GM18519 (cell line): Measurements from ENCODE around the gene IL21R.

Experiments used
- ATAC-seq: cut with Tn5 transposase; IDR thresholded peaks from one replicate; pipeline ENCODE4 v1.9.1; 2021; ENCODE audit warnings: mild to moderate bottlenecking, moderate library complexity; ENCODE audit not compliant: unreplicated experiment, low FRiP score

The IL21R gene

DNA sequence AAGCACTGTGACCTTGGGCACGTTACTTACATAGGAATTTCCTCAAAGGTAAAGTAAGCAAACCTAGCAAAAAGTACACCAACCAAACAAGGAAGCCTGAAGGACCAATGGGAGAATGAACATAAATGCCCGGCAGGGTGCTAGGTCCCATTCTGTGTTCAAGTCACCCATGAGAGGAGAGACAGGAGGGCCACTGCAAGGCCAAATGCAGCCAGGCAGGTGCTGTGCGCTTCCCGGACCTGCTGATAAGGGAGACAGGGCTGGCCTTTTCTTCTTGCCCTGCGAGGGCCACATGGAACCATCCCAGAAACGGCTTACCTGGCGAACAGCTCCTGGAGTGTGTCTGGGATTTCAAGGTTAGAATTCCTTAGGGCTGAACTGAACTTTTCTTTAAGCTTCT is 78.8 kb downstream of the IL21R start:
- ATAC-seq: no peak

DNA sequence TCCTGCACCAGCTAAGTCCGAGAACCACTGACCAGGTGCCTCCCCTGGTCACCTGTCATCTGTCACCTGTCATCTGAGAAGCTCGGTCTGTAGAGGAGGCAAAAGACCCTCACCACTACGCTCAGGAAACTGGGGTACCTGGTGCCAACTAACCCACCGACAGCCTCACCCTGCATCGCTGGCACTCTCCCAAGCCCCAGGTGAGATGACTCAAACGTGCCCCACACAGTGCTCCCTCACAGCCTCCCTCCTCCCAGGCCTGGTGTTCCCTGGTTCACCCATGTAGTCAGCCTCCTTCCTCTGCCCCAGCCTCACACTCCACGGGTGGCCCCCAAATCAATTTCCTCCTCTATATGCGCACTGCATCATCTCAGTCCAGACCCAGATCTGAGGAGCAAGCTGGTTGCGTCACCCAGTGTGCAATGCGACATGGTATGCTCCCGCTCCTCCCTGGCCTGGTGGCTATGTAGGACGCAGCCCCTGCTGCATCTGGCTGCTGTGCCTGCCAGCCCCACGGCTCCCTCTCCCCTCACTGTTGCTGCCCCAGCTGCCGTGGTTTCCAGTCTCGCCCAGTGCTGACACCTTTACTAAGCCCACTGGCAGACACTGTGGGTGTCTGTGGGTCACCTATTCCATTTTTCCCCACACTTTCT is 79.4 kb downstream of the IL21R start:
- no peak for ATAC-seq

DNA sequence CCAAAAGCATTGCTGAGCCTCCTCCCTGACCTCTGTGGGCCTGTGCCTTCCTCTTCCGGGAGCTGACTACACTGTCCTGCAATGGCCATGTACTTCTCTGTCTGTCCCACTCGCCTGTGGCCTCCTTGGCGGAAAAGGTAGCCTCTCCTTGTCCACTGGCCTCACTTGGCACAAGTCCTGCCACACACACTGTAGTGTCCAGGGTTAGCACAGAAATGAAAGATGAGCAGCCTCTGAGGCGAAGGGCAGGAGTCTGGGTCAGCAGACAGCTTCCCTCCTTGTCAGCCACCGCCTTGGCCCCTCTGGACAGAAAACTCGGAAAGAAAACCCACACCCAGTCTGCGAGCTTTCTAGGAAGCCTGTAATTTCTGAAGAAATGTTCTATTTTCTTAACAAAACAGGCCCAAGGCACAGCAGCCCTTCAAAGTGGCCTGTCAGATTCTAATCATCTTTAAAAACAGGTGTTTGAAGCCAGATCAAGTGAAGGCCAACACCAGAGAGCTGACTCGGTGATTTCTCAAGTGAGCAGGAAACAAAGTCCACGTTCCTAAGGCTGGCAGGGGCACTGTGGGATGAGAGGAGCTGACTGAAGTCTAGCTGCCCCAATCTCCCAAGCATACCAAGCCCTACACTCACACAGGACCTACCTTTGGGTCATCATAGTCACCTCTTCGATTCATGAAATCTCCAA is 80.6 kb downstream of the IL21R start:
- ATAC-seq: no peak

DNA sequence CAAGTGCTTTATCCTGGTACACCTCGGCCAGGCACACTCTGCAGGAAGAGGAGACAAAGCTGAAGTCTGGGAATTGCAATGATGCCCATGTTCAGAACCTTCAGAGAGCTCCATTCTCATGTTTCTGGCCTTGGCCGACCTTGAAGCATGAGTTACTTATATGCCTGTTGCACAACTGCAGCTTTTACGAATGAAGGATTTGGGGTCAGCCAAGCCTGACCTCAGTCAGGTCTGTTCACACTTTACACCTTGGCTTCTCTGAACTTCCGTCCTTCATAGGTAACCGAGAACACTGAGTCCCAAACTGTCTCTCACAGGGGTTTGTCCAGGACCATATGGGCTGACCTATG is 81.1 kb downstream of the IL21R start:
- no peak for ATAC-seq

DNA sequence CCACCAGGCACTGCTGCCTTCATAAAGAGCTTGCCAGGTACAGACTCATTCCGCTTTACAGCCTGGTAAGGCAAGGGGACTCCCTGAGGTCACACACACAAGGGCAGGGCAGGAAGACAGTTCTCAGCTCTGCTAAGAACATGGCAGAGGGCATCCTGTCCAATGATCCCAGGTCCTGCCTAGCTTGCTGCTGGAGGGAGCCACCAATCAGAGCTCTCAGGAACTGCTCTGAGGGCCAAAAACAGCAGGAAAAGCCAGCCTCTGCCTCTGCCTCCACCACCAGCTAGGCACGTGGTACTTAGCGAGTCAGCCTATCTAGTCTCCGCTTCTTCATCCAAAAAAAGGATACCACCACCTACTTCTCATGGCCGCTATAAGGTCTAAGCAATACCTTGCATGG is 81.7 kb downstream of the IL21R start:
- ATAC-seq: no peak

DNA sequence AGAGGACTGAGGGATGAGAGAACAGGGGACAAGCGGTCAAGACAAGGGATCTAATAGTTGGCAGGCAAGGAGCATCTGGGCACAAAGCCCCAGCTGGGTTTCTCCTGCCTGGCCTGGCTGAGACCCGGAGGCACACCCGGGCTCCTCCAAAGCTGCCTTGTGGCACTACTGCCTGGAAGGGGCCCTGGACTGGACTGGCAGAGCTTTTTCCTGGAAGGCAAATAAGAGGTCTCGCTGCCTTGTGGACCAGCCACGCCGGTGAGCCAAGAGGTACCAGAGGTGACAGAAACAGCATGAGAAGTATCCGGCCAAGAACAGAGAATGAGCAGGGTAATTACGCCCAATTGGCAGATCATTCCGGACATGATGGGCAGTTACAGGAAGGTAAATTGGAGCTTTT is 83.2 kb downstream of the IL21R start:
- ATAC-seq: no peak

DNA sequence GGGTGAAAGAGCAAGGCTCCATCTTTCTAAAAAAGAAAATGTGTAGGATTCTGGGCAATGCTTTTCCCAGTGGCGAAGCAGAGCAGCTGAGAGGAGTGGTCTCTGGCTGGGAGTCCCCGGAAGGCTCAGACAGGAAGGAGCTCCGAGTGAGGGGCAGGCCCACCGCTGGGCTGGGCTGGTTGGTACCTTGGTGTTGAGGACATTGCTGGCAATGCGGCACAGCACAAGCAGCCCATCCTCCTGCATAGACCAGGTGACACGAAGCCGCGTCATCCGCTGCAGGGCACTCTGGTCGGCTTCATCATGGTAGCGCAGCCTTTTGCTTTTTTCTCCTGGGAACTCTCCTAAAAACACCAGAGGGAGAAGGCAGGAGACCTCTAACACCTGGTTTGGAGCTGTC is 83.8 kb downstream of the IL21R start:
- no peak for ATAC-seq

DNA sequence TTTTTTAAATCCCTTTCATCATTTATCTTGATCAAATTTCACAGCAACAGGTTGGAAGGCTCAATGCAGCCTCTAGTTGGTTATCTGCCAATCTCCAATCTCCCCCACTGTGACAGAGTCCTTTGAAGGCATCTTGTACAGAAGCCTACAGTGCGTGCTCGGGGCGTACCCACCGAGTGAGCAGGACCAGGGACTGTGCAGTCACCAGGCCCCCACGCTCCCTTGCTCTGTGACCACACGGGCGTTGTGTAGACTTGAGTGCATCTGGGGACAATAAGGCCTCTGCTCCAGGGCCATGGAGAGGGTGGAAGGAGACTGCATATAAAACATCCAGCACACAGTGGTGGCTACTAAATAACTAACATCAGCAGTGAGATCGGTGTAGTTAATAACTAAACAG is 84.4 kb downstream of the IL21R start:
- no peak for ATAC-seq

DNA sequence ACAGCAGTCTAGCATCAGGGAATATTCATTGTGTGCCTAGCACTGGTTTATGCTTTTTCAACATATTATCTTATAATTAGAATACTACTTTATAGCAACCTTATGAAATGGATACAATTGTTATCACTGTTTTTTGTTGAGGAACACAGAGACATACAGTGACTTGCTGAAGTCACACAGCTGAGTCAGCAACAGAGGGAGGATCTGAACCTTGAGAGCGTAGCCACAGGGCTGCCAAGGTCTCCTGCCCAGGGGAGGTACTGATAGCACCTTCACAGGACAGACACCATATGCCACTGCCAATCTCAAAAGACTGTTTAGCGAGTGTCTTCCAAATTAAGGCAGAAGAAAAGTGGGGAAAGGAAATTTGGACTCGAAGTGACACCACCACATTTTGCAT is 84.8 kb downstream of the IL21R start:
- no peak for ATAC-seq

DNA sequence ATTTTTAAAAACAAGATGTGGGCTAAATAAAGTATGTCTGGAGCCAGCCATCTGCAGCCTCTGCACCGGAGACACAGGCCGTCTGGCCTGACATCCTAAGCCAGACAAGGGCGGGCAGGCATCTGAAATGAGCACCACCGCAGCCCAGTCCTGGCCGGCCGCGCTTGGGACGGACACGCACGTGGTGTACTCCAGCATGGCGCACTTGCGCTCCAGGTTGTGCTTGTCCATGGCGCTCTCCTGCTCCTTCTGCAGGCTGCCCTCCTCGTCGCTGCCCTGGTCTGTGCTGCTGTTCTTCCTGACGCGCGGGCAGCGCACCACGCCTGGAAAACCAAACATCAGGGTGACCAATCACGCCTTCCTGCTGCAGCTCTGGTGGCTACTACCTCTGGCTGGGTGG is 87.4 kb downstream of the IL21R start:
- ATAC-seq: no peak

DNA sequence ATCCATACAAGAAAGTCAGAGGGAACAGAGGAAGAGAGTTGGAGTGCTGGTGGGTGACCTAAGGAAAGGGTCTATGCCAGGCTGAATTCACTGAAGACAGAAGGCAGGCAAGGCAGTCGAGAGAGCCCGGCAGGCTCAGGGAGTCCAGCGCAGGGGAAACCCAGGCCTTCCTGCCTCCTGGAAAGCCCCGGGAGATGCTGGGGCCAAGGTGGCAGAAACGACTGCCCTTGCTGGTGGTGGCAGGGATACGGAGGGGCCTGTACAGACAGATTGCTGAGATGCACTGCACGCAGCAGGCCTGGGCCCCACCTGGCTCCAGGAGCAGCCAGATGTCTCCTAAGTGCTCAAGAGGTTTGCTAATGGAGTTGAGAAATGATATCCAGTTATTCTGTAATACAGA is 87.9 kb downstream of the IL21R start:
- ATAC-seq: no peak

DNA sequence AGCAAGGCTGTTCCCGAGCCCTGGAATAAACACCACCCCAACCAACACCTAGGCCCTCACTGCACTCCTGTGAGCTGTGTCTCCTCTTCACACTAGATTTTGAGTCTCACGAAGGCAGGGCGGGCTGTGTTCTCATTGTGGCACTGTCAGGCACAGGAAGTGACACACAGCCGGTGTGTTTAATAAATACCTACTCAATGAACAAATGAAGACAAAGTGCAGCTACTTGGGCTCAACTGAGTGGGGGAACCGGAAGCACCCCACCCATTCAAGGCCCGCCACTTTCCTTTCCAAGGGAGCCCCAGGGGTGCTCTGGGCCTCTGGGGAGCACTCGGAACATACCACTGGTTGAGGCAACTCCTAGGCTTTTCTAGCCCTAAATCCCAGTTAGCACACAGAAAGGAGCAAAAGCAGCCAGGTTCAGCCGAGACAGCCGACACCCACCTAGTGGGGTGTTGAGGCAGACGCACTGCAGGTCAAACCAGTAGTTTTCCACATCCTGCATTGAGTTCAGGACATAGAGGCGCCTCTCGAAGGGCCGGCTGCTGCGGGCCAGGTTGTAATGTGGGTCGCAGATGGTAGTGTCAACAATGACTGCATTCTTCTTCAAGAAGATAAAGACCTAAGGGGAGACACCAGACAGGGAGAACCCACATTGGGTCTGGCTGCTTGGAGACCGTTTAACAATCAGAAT is 90.1 kb downstream of the IL21R start:
- no peak for ATAC-seq

DNA sequence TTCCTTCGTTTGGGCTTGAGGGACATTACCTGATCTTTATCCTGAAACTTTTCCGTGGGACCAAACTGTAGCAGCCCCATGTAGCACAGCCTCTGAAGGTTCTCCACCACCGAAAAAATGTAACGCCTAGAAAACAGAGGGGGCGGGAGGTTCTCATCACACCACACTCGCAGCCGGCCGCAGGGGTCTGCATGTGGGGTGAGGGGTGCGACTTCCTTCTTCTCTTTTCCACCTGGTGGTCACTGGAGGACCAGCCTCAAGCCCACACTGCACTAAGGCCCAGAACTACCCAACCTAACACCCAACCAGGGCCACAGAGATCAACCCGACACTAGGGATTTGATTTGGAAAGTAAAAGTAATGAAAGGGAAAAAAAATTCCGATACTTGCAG is 90.6 kb downstream of the IL21R start:
- no peak for ATAC-seq

DNA sequence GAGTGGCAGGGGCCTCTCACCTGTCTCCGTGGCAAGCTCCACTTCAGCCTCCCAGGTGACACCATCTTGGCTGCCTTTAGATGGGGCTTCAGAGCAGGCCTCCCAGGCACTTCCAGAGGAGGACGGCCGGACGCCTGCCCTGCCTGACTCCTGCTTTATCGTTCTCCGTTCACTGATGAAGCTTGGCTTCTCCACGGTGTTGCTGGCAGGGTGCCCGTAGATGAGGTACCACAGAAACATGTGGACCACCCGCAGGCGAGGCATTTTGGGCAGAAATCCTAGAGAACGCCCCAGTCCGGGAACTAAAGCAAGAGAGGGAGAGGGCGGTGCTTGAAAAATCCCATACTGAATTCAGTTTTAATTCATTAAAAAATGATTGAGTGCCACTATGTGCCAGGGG is 93.2 kb downstream of the IL21R start:
- ATAC-seq: no peak

DNA sequence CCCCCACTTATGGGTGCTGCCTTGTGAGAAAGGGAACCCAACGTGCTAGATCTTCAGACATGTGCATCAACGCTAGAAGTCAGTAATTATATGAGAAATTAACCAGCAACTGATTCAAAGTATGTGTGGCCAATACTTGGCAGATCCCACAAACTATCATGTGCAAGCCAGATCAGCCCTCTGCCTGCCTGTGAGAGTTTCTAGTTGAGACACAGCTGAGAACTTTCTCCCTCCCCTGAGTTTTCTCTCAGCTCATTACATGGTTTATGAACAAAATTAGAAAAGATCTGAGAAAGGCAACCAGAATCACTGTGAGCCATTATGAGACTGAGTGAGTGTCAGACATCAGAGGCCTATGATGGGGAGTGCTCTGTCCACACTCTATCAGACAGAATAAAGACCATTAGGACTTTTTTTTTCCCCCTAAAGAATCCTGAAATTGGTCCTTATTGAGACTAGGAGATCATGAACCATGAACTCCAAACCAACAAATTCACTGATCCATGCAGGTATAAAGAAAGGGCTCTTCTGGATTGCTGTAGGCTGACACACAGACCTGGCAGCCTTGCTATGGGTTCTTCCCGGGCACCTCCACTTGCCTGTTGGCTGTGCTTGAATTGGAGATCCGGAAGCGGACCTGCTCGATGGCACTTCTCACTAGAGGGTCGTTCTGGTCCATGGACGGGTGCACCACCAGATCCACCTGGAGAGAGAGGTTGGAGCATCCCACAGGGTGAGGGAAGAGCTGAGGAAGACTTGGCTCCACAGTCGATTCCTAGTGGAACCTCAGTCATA is 96.3 kb downstream of the IL21R start:
- no peak for ATAC-seq

DNA sequence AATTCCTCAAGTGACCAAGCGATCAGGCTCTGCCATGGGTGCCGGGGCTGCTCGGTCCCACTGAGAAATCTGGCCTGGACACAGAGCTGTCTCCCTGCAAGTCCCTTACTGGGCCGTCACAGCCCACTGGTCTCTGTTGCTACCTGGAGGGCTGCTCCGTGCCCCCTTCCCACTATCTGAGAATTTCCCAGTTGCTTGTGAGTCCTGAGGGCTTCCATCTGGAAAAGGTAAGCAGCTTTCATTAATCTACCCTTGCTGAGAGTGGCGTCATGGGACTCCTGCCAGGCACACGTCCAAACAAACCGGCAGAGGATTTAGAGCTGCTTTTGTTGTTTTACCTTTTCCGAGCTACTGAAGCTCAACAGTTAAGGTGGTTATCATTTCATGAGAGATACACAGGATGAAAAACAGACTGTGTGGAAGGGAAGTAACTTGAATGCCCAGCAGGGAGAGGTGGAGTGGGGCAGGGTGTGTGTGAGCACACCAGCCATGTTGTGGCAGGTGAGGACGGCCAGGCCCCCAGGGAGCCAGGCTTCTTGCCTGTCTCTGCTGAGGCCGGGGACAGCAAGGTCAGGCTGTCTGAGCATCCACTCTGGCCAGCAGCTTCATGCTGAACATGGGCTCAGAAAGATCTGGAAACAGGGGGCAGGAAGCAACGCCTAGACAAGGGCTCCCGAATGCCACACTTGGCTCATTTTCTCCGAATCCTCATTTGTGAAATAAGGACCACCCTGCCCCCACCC is 97.1 kb downstream of the IL21R start:
- no peak for ATAC-seq

DNA sequence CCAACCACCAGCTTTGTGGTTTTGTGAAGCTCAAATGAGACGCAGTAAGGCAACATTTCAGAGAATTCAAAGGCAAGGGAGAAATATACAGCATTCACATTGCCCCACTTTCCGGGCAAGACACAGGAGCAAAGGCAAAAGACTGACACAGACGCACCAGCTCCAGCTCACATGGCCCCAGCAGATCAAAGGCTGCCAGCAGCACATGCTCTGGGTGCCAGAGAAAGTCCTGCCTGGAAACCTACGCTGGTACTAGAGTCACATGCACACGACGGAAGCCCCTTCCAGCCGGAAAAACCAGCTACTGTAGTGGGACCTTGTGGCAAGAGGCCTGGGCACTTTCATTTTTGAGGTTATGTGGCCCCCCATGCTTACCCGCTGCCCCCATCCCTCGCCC is 97.7 kb downstream of the IL21R start:
- ATAC-seq: no peak

DNA sequence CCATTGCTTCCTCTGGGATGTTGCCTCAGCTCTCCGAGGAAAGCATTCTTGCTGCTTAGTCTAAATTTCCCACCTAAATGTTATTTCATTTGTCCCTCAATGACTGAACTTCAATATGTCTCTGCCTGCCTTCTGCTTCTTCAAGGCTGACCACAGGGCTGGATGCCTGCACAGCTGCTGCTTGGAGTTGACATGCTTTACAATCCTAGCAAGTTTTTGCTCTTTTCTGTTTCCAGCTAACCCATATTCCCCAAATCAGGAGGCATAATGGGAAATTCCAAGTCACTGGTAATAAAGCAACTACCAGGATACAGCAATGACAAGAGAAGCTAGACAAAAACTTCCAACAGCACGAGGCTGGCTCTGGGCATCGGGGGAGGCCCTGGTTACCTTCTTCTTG is 98.8 kb downstream of the IL21R start:
- ATAC-seq: no peak
